Psoas muscle (tissue), 8 donors: Measurements from ENCODE around the gene FAT1. TPM values are rescaled to one million over a fixed set of nuclear protein-coding genes. Genes with fewer than 3 reads are reported as not detected.

Experiments
- ATAC-seq, 4 donors: fragments of 200-7000 bp; cut with Tn5 transposase; one replicate each; pipeline ENCODE4 v1.9.1; 2020; ENCODE audit warnings: moderate library complexity in 3 of 4, mild to moderate bottlenecking in 2 of 4
- DNase-seq, 2 donors: peaks; one replicate each; pipeline ENCODE4 v3.0.0-alpha.2; 2020
- H3K27ac ChIP-seq: fragments of 200-600 bp; one replicate; pipeline ENCODE4 v1.8.0; 2022
- H3K27me3 ChIP-seq, 3 donors: fragments of 200-600 bp in 1 of 3; one replicate each; pipeline versions ENCODE4 v1.6.1 to v1.8.0; 2013 to 2022; ENCODE audit warnings: low read length in 2 of 3, mild to moderate bottlenecking in 2 of 3, moderate library complexity in 1 of 3; ENCODE audit not compliant: insufficient read depth in 3 of 3
- H3K36me3 ChIP-seq, 2 donors: fragments of 200-600 bp in 1 of 2; one replicate each; pipeline versions ENCODE4 v1.6.1 to v1.8.0; 2013 to 2022; ENCODE audit warnings: low read depth in 1 of 2, mild to moderate bottlenecking in 1 of 2, moderate library complexity in 1 of 2; ENCODE audit not compliant: insufficient read depth in 1 of 2
- H3K4me1 ChIP-seq: fragments of 200-600 bp; one replicate; pipeline ENCODE4 v1.8.0; 2022
- H3K4me3 ChIP-seq: fragments of 200-600 bp; one replicate; pipeline ENCODE4 v1.8.0; 2022; ENCODE audit warnings: mild to moderate bottlenecking
- H3K9me3 ChIP-seq: fragments of 200-600 bp; one replicate; pipeline ENCODE4 v1.8.0; 2022
- CTCF ChIP-seq: fragments of 200-600 bp; IDR thresholded peaks from one replicate; pipeline ENCODE4 v1.8.0; 2022; ENCODE audit warnings: antibody characterized with exemption
- WGBS, 3 donors: extraction: QIAGEN DNeasy Blood & Tissue Kit; methylation state at CpG; one replicate each; pipeline versions ENCODE4 v1.1.6 to v1.1.7; 2013; 5-methylcytosine and 5-hydroxymethylcytosine counted together
- intact Hi-C, 2 donors: fragments of 100-400 bp; cut with DNase I; formaldehyde crosslinking; loops; one replicate each; pipeline versions ENCODE4 v1.11.0 to v1.14.2; 2022
- polyA plus RNA-seq, 3 donors: library from polyadenylated mRNA; stranded (reverse); fragments of 200-250 nt; gene quantifications; one replicate each; pipeline ENCODE4 v1.2.3, GENCODE V29; 2013
- total RNA-seq, 4 donors: library from RNA; stranded (reverse); fragmentation: NEBNext Ultra II Directional in 2 of 4; extraction: Animal tissue kit (Norgen Biotek cat#: 25700) in 2 of 4; gene quantifications; one replicate each; pipeline versions ENCODE4 v1.2.1 to v1.2.4, GENCODE V29; 2021 to 2023
- donor health status: healthy with polysubstance abuse.
- donor health status: DM: no; HTN: no; CAD: no; lungs with moderate emphysema.
- donor health status: Bipolar disorder and iron deficiency.
- donor health status: healthy.
- donor health status: DM: yes; HTN: yes; CAD: no.
- donor health status: DM: no; HTN: no; CAD: no.
- donor health status: DM: no; HTN: no; CAD: no.
- donor health status: DM: yes; HTN: yes; CAD: no.

Gene FAT1
- total and polyA plus RNA-seq, 7 donors, result 1.8 to 11.5 (median 4.0) TPM

DNA sequence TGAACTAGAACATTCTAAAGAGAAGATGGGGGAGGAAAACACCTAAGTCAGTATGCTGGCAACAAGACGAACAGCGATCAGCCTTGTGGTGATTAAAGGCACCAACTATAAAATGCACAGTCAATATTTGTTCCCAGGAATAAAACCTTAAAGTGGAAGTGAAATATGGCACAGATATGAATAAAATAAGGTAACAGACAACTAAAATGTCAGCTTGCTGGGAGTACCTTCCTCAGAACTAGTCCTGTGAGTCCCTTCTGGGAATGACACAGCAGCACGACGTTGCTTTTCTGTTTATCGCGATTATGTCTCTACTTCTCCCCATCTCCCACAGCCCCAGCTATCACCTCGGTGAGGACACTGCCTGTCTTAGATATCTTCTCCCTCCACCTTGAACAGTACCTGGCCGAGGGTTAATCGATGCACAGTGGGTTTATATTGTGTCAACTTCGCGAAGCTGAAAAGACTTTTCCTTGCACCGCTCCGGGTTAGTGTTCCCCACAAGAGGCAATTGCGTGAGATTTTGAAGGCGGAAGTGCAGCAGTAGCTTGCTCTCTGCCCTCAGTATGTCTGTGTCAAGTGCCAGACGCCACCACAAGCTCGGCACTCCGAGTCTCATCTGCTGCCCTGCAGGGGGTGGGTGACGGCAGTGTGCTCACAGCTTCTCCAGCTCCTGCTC lies 185.7 kb downstream of the FAT1 start:
- H3K27ac ChIP-seq, result no peak overlapping the region

More for the DNA sequence above, 185.7 kb downstream of the FAT1 start:
- TF ChIP-seq CTCF, result no peak
- no peaks in the 10 kb centered on the region for H3K27me3 ChIP-seq
- no peaks in the 10 kb centered on the region for H3K4me1 ChIP-seq
- intact Hi-C loops, result no loop called here
- ATAC-seq, result no peak
- 75 to 78% (median 78%) methylated on average over 19 of the region's 19 CpGs for WGBS, 3 donors
- H3K9me3 ChIP-seq, result no peaks in the 10 kb centered on the region
- H3K36me3 ChIP-seq, result no peaks in the 10 kb centered on the region
- DNase-seq, result no peak
- no peak overlapping the region for H3K4me3 ChIP-seq

Other genes with a start within 250 kb of the FAT1 start
- gene MTNR1A, start 168.3 kb downstream of the FAT1 start, total RNA-seq, result not detected
- gene MTNR1A, start 168.3 kb downstream of the FAT1 start, polyA plus RNA-seq, result not detected